DOHH2 (cell line): ENCODE measurements around the gene FFAR1.

Experiments used
- H3F3A ChIP-seq: fragments of 200-600 bp; sonication (generic), shearing (Covaris generic); 2 replicates; pipeline ENCODE4 v1.6.0; 2016; ENCODE audit warnings: antibody characterized with exemption, mild to moderate bottlenecking; ENCODE audit not compliant: control insufficient read depth, insufficient read depth
- H3K27ac ChIP-seq: fragments of 200-600 bp; sonication (generic); 2 replicates; pipeline ENCODE4 v1.5.1; 2014; ENCODE audit warnings: low read depth, mild to moderate bottlenecking, low read length, moderate library complexity
- H3K27me3 ChIP-seq: fragments of 200-600 bp; sonication (generic); 2 replicates; pipeline ENCODE4 v1.6.1; 2014; ENCODE audit warnings: mild to moderate bottlenecking, low read length, mixed read lengths; ENCODE audit not compliant: control insufficient read depth
- H3K36me3 ChIP-seq: fragments of 200-600 bp; sonication (generic); 2 replicates; pipeline ENCODE4 v1.6.1; 2014; ENCODE audit warnings: mild to moderate bottlenecking, low read length, moderate library complexity, mixed read lengths; ENCODE audit not compliant: control insufficient read depth
- H3K4me1 ChIP-seq: fragments of 200-600 bp; sonication (generic); 2 replicates; pipeline ENCODE4 v1.6.1; 2014; ENCODE audit warnings: mild to moderate bottlenecking, low read length, mixed read lengths; ENCODE audit not compliant: control insufficient read depth
- H3K4me2 ChIP-seq: fragments of 200-600 bp; sonication (generic); 2 replicates; pipeline ENCODE4 v1.6.0; 2014; ENCODE audit warnings: mild to moderate bottlenecking, low read length, moderate library complexity
- H3K4me3 ChIP-seq: fragments of 200-600 bp; sonication (generic); 2 replicates; pipeline ENCODE4 v1.5.1; 2014; ENCODE audit warnings: mild to moderate bottlenecking, low read length, mixed read lengths
- H3K79me2 ChIP-seq: fragments of 200-600 bp; sonication (generic); 2 replicates; pipeline ENCODE4 v1.6.1; 2014; ENCODE audit warnings: mild to moderate bottlenecking, low read length, mixed read lengths; ENCODE audit not compliant: control insufficient read depth
- H3K9me2 ChIP-seq: fragments of 200-600 bp; sonication (generic); replicated peaks from 2 replicates; pipeline ENCODE4 v1.6.1; 2014; ENCODE audit warnings: mild to moderate bottlenecking, low read length, mixed read lengths; ENCODE audit not compliant: control insufficient read depth
- H3K9me3 ChIP-seq: fragments of 200-600 bp; sonication (generic); 2 replicates; pipeline ENCODE4 v1.6.1; 2014; ENCODE audit warnings: antibody characterized with exemption, low read length, mixed read lengths; ENCODE audit not compliant: control insufficient read depth, insufficient read depth
- H4K20me1 ChIP-seq: fragments of 200-600 bp; sonication (generic); 2 replicates; pipeline ENCODE4 v1.6.0; 2014; ENCODE audit warnings: low read depth, mild to moderate bottlenecking, antibody characterized with exemption, low read length, moderate library complexity; ENCODE audit not compliant: control insufficient read depth, insufficient read depth
- EZH2phosphoT487 ChIP-seq: fragments of 200-600 bp; sonication (generic); IDR thresholded peaks from 2 replicates; pipeline ENCODE4 v1.6.1; 2017; ENCODE audit warnings: borderline replicate concordance, mild to moderate bottlenecking, antibody characterized with exemption, low read length, moderate library complexity, mixed read lengths
- TF ChIP-seq, protein P1 (sequence below): fragments of 200-600 bp; sonication (generic); IDR thresholded peaks from one replicate; pipeline ENCODE4 v1.5.1; 2014; ENCODE audit warnings: antibody characterized with exemption, mild to moderate bottlenecking, low read depth, low read length; ENCODE audit not compliant: poor library complexity, severe bottlenecking

Gene FFAR1

GRCh38 chr19:35363711-35364425 is 16.2 kb downstream of the FFAR1 start:
- Histone ChIP-seq H3K9me2 (no peaks in the 10 kb centered on the region), H3K27ac (no peak overlapping the region), H3K9me3 (no peaks in the 10 kb centered on the region), H3K4me2 (no peak overlapping the region), H4K20me1 (no peaks in the 10 kb centered on the region), H3F3A (no peaks in the 10 kb centered on the region), H3K27me3 (peaks cover 53% of the 10 kb centered on the region), H3K79me2 (no peaks in the 10 kb centered on the region), H3K36me3 (no peaks in the 10 kb centered on the region), H3K4me3 (no peak overlapping the region), H3K4me1 (no peaks in the 10 kb centered on the region)
- no peak for TF ChIP-seq EZH2phosphoT487
- TF ChIP-seq, protein P1, sequence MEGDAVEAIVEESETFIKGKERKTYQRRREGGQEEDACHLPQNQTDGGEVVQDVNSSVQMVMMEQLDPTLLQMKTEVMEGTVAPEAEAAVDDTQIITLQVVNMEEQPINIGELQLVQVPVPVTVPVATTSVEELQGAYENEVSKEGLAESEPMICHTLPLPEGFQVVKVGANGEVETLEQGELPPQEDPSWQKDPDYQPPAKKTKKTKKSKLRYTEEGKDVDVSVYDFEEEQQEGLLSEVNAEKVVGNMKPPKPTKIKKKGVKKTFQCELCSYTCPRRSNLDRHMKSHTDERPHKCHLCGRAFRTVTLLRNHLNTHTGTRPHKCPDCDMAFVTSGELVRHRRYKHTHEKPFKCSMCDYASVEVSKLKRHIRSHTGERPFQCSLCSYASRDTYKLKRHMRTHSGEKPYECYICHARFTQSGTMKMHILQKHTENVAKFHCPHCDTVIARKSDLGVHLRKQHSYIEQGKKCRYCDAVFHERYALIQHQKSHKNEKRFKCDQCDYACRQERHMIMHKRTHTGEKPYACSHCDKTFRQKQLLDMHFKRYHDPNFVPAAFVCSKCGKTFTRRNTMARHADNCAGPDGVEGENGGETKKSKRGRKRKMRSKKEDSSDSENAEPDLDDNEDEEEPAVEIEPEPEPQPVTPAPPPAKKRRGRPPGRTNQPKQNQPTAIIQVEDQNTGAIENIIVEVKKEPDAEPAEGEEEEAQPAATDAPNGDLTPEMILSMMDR, result no peak

- Histone ChIP-seq H3K4me2 (no peak overlapping the region), H3K4me3 (no peak overlapping the region), H3K27me3 (peaks cover 53% of the 10 kb centered on the region), H3K9me2 (no peaks in the 10 kb centered on the region), H3K36me3 (no peaks in the 10 kb centered on the region), H3K4me1 (no peaks in the 10 kb centered on the region), H3K27ac (no peak overlapping the region), H3F3A (no peaks in the 10 kb centered on the region), H4K20me1 (no peaks in the 10 kb centered on the region), H3K9me3 (peaks cover 2% of the 10 kb centered on the region; the same call in 1 of the 2 replicates), H3K79me2 (no peaks in the 10 kb centered on the region)
- TF ChIP-seq, protein P1, result no peak
- no peak for TF ChIP-seq EZH2phosphoT487
Measured at GRCh38 chr19:35365303-35365702, 17.6 kb downstream of the FFAR1 start.

DNA sequence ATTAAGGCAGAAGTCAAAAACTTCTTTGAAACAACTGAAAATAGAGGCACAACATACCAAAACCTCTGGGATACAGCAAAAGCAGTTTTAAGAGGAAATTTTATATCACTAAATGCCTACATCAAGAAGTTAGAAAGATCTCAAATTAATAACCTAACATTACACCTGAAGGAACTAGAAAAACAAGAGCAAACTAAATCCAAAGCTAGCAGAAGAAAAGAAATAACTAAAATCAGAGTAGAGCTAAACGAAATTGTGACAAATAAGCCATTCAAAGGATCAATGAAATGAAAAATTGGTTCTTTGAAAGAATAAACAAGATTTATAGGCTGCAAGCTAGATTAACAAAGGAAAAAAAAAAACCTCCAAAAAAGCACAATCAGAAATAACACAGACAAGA is 20.7 kb downstream of the FFAR1 start:
- TF ChIP-seq, protein P1, result no peak
- no peak for TF ChIP-seq EZH2phosphoT487

More for the DNA sequence above, 20.7 kb downstream of the FFAR1 start:
- Histone ChIP-seq H3K4me2 (no peak overlapping the region), H3K9me3 (peaks cover 2% of the 10 kb centered on the region; the same call in 1 of the 2 replicates), H3F3A (no peaks in the 10 kb centered on the region), H4K20me1 (no peaks in the 10 kb centered on the region), H3K36me3 (no peaks in the 10 kb centered on the region), H3K4me3 (no peak overlapping the region), H3K4me1 (no peaks in the 10 kb centered on the region), H3K9me2 (no peaks in the 10 kb centered on the region), H3K79me2 (no peaks in the 10 kb centered on the region), H3K27me3 (peaks cover 40% of the 10 kb centered on the region), H3K27ac (no peak overlapping the region)
